ENCODE data around the gene KLHDC1. TPM values are rescaled to one million over a fixed set of nuclear protein-coding genes. Genes with fewer than 3 reads are reported as not detected.
"Not testable (repeated sequence)": the region's sequence is repeated elsewhere in the genome, so short reads cannot be mapped to it uniquely, and the experiment has no call there.

Gene KLHDC1, protein sequence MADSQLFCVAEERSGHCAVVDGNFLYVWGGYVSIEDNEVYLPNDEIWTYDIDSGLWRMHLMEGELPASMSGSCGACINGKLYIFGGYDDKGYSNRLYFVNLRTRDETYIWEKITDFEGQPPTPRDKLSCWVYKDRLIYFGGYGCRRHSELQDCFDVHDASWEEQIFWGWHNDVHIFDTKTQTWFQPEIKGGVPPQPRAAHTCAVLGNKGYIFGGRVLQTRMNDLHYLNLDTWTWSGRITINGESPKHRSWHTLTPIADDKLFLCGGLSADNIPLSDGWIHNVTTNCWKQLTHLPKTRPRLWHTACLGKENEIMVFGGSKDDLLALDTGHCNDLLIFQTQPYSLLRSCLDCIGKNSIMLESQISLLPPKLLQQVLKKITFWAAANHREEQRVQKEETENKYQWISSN
- total RNA-seq, result 10 to 100 TPM in 3 of 4 donors, 1 to 10 TPM in 1; 6.6 to 20.3 (median 16.1) TPM

DNA sequence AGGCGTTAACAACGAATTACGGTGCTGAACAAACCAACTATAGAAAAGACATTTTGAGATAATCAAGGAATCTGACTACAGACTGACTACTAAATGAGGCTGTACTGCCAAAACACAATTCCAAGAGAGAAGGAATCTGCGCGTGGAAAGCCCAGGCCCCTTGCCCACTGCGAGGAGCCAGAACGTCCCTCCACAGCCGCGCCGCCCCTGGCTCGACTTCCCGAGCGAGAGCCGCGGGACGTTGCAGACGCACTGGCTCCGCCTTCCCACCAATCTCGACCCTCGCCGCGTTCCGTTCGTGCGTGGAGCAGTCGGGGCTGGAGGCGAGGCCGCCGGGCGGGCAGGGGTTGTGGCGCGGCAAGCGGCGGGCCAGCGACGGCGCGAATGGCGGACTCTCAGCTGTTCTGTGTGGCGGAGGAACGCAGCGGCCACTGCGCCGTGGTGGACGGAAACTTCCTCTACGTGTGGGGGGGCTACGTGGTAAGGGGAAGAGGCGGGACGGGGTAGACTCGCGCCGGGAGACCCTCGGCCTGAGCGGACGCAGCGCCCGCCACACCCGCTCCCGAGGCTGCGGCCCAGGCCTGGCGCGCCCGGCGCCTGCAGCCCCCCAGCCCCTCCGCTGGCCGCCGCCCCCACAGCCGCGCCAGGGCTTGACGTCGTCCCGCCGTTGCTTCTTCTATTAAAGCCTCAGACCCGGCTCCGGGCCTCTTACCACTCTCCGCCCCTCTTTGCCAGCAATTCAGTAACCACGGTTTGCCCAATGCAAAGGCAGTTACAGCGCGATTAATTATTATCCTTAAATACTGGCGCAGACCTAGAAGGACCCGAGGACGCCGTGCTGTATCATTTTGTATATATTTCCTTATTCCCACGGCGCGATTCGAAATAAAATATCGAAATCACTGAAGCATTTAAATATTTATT is at the start of gene KLHDC1:
TSS of gene KLHDC1 (plus strand) at position 310 of the 924 bp plus-strand sequence. CDS start at position 385, 75 bp downstream.
- TF ChIP-seq POLR2A (IDR thresholded peaks at IDR 0.05), result peak; percentile 54 to 76
- TF ChIP-seq, protein P1, sequence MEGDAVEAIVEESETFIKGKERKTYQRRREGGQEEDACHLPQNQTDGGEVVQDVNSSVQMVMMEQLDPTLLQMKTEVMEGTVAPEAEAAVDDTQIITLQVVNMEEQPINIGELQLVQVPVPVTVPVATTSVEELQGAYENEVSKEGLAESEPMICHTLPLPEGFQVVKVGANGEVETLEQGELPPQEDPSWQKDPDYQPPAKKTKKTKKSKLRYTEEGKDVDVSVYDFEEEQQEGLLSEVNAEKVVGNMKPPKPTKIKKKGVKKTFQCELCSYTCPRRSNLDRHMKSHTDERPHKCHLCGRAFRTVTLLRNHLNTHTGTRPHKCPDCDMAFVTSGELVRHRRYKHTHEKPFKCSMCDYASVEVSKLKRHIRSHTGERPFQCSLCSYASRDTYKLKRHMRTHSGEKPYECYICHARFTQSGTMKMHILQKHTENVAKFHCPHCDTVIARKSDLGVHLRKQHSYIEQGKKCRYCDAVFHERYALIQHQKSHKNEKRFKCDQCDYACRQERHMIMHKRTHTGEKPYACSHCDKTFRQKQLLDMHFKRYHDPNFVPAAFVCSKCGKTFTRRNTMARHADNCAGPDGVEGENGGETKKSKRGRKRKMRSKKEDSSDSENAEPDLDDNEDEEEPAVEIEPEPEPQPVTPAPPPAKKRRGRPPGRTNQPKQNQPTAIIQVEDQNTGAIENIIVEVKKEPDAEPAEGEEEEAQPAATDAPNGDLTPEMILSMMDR (IDR thresholded peaks at IDR 0.05), result peak in 2 of 5 experiments; percentile 18 to 42
- TF ChIP-seq EP300 (IDR thresholded peaks at IDR 0.05), result peak in 1 of 2 donors; percentile 94
- WGBS, 2 donors, result 0 to 1% methylated on average over 67 to 82 of the region's 88 CpGs

DNA sequence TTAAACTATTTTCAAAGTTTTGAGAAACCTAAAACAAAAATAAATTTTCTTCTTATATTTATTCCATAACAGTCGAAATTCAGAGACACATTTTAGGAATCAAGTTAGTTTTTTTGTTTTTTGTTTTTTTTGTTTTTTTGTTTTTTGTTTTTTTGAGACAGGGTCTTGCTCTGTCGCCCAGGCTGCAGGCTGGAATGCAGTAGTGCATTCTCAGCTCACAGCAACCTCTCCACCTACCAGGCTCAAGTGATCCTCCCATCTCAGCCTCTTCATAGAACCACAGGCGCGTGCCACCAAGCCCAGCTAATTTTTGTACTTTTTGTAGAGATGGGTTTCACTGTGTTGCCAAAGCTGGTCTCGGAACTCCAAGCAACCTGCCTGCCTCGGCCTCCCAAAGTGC is 39.4 kb upstream of the KLHDC1 start:
- no peaks in the 10 kb centered on the region for H3K9me3 ChIP-seq
- no peaks in the 10 kb centered on the region for H3K4me1 ChIP-seq
- no peak for DNase-seq (ENCODE audit: low spot score in 2 of 2)
- H3K4me3 ChIP-seq, result no peak overlapping the region
- H3K27me3 ChIP-seq, result no peaks in the 10 kb centered on the region
- H3K27ac ChIP-seq, result no peak overlapping the region
- 92 to 93% methylated on average over 6 of the region's 6 CpGs for WGBS, 2 donors
- no peaks in the 10 kb centered on the region for H3K36me3 ChIP-seq
- TF ChIP-seq EP300 (IDR thresholded peaks at IDR 0.05) (no peak), POLR2A (IDR thresholded peaks at IDR 0.05) (no peak)
- TF ChIP-seq, protein P1 (IDR thresholded peaks at IDR 0.05), result no peak

More for the DNA sequence above, at the start of gene KLHDC1:
- DNase-seq (ENCODE audit: low spot score in 2 of 2), result peak; percentile 75 to 76
- no peaks in the 10 kb centered on the region for H3K9me3 ChIP-seq
- peaks cover 0 to 37% (median 8%) of the 10 kb centered on the region in 4 donors for H3K4me1 ChIP-seq
- peak within 1 kb of the TSS; percentile 64 to 94 (median 72) for H3K4me3 ChIP-seq
- no peaks in the 10 kb centered on the region for H3K27me3 ChIP-seq
- peak within 1 kb of the TSS; percentile 87 to 97 (median 96) for H3K27ac ChIP-seq
- H3K36me3 ChIP-seq, result peaks cover 0 to 4% (median 0%) of the 10 kb centered on the region in 3 donors

DNA sequence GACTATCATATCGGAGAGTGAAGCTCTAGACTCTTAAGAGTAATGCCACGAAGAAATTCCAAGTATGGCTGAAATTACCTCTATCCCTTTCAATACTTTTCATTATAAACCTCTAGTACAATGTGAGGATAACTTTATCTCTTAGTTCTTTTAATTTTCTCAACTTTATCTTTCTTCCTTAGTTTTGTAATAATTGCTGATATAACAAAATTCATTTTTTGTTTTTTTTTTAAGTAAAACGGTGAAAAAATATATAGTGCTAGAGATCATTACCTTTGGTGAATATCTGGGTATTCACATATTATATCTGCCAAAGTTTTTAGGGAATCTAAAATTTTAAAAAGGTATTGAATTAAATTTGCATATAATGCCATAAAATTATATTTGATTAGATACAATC is 38.4 kb upstream of the KLHDC1 start:
- TF ChIP-seq POLR2A (IDR thresholded peaks at IDR 0.05) (no peak), EP300 (IDR thresholded peaks at IDR 0.05) (no peak)
- Histone ChIP-seq H3K4me3 (no peak overlapping the region), H3K27me3 (no peaks in the 10 kb centered on the region), H3K36me3 (no peaks in the 10 kb centered on the region), H3K27ac (no peak overlapping the region), H3K9me3 (no peaks in the 10 kb centered on the region), H3K4me1 (no peaks in the 10 kb centered on the region)
- 95% methylated on average over 3 of the region's 3 CpGs for WGBS, 2 donors
- no peak for DNase-seq (ENCODE audit: low spot score in 2 of 2)

DNA sequence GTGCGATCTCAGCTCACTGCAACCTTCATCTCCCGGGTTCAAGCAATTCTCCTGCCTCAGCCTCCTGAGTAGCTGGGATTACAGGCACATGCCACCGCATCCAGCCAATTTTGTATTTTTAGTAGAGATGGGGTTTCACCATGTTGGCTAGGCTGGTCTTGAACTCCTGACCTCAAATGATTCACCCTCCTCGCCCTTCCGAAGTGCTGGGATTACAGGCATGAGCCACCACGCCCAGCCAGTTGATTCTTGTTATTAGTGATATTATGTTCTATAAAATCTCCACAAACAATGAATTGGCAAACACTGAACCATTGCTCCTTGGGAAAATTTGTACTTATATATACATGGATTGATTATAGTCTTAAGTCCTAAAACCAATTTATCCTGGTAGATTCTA is 35.4 kb upstream of the KLHDC1 start:
- not testable (repeated sequence) for H3K27ac ChIP-seq; H3K27me3 ChIP-seq; H3K4me3 ChIP-seq; H3K9me3 ChIP-seq; H3K4me1 ChIP-seq; H3K36me3 ChIP-seq; DNase-seq (ENCODE audit: low spot score in 2 of 2)
- 91% methylated on average over 6 of the region's 6 CpGs for WGBS, 2 donors

DNA sequence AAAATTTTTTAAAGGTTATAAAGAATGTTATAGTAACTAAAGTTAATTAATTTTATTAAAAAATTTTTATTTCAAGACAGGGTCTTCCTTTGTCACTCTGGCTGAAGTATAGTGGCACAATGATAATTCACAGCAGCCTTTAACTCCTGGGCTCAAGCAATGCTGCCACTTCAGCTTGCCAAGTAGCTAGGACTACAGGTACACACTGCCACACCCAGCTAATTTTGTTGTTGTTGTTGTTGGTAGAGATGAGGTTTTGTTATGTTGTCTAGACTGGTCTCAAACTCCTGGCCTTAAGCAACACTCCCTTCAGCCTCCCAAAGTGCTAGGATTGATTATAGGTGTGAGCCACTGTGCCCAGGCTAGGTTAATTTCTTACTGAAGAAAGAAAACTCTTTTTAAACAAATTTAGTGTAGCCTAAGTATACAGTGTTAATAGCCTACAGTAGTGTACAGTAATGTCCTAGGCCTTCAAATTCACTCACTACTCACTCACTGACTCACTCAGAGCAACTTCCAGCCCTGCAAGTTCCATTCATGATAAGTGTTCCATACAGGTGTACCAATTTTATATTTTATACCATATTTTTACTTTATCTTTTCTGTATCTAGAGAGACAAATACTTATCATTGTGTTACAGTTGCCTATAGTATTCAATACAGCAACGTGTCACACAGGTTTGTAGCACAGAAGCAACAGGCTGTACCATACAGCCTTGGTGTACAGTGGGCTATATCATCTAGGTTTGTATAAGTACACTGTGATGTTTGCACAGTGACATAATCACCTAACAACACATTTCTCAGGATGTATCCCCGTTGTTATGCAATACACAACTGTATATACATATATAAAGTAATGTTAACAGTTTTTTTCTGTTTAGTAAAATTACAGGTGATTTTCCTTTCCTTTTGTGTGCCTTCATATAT is 33.1 kb upstream of the KLHDC1 start:
- Histone ChIP-seq H3K9me3 (no peaks in the 10 kb centered on the region), H3K4me1 (no peaks in the 10 kb centered on the region), H3K27ac (no peak overlapping the region), H3K27me3 (no peaks in the 10 kb centered on the region), H3K4me3 (no peak overlapping the region), H3K36me3 (no peaks in the 10 kb centered on the region)
- WGBS, 2 donors, result 89 to 90% methylated on average over 2 of the region's 2 CpGs
- no peak for DNase-seq (ENCODE audit: low spot score in 2 of 2)
- TF ChIP-seq POLR2A (IDR thresholded peaks at IDR 0.05) (no peak), EP300 (IDR thresholded peaks at IDR 0.05) (no peak)
- TF ChIP-seq, protein P1 (IDR thresholded peaks at IDR 0.05), result no peak

Data from tibial nerve (tissue), 4 donors.